ENCODE results near the gene AKR7A3. TPM values are rescaled to one million over a fixed set of nuclear protein-coding genes. Genes with fewer than 3 reads are reported as not detected.
"Not testable (repeated sequence)": the region's sequence is repeated elsewhere in the genome, so short reads cannot be mapped to it uniquely, and the experiment has no call there.

AKR7A3 gene
- total RNA-seq, 2 experiments from 2014 or later = 0.39 to 0.60 TPM

DNA sequence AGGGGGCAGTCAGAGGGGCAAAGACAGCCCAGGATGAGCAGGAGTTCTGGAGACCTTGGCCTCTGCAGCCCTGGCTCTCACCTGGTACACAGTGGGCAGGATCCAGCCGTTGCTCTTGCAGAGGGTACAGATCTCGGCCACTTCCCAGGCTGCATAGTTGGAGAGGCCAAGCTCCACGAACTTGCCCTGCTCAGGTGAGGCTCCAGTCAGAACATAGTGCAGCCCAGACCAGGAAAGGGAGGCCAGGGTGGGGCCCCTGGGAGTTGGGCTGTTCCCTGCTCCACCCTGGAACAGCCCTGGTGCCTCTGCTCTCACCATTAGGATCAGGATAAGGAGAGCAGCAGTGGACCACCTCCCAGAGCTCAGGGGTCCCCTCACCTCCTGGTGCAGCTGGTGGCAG, 2.8 kb downstream of the AKR7A3 start:
- intact Hi-C loops (cut with DNase I, micrococcal nuclease); H3K9me3 Mint-ChIP-seq (ENCODE audit: low read depth); H3K4me3 Mint-ChIP-seq; H3K4me1 Mint-ChIP-seq; H3K36me3 Mint-ChIP-seq (ENCODE audit: low read depth); ATAC-seq; CTCF ChIA-PET; H3K27ac Mint-ChIP-seq; DNase-seq: not testable (repeated sequence)
- POLR2A ChIA-PET = interaction anchor here (0.6 kb wide), 1 partner anchor 420 kb away, joined by 8 read pairs; no protein-coding TSS in a partner anchor
- peaks cover 15% of the 10 kb centered on the region for H3K27me3 Mint-ChIP-seq

DNA sequence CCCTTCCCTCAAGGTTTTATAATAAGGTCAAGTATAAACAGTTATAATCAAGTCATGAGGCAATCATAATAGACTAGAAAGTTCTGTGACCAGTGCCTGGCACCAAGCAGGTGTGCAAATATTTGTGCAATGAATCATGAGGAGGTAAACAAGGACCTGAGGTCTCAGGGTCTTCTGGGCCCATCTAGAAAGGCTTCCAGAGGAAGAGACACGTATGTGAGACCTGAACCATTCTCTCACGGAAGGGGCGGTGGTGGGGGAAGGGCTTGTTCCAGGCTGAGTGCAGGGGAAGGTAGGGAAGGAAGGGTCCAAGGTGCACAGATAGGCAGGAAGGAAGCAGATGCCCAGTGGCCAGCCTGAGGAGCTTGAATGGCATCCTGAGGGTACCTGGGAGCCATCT, 3.2 kb downstream of the AKR7A3 start:
- CTCF ChIA-PET, ATAC-seq: not testable (repeated sequence)
- POLR2A ChIA-PET = interaction anchor here (0.6 kb wide), 1 partner anchor 420 kb away, joined by 8 read pairs; no protein-coding TSS in a partner anchor

DNA sequence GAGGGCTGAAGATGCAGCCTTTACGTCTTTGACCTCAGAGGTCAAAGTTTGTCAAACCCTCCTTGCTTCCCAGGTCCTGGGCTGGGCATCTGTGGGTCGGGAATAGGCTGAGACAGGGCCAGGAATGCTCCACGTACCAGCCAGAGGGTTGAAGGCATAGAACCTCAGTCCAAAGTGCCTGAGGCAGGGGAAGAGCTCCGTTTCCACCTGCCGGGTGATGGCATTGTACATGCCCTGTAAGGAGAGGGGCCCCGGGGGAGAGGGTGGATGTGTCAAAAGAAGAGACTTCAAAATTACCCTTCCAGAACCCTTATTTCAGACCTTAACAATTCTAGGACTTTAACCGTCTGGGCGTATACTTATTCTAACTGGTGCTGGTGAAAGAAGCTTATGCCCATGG, 3.7 kb downstream of the AKR7A3 start:
- ATAC-seq (no peak), DNase-seq (no peak)
- no peaks in the 10 kb centered on the region for H3K9me3 Mint-ChIP-seq (ENCODE audit: low read depth)
- H3K4me3 Mint-ChIP-seq = no peak overlapping the region
- POLR2A ChIA-PET = no interaction called here
- intact Hi-C loops (cut with DNase I, micrococcal nuclease) = no loop called here
- H3K4me1 Mint-ChIP-seq = peaks cover 7% of the 10 kb centered on the region
- H3K36me3 Mint-ChIP-seq (ENCODE audit: low read depth) = peaks cover 4% of the 10 kb centered on the region
- CTCF ChIA-PET = no interaction called here
- H3K27me3 Mint-ChIP-seq = peaks cover 14% of the 10 kb centered on the region
- H3K27ac Mint-ChIP-seq = no peak overlapping the region

More for the DNA sequence above, 3.2 kb downstream of the AKR7A3 start:
- H3K36me3 Mint-ChIP-seq (ENCODE audit: low read depth); intact Hi-C loops (cut with DNase I, micrococcal nuclease); H3K27ac Mint-ChIP-seq; H3K4me1 Mint-ChIP-seq; DNase-seq; H3K9me3 Mint-ChIP-seq (ENCODE audit: low read depth); H3K4me3 Mint-ChIP-seq: not testable (repeated sequence)
- H3K27me3 Mint-ChIP-seq = peaks cover 15% of the 10 kb centered on the region

DNA sequence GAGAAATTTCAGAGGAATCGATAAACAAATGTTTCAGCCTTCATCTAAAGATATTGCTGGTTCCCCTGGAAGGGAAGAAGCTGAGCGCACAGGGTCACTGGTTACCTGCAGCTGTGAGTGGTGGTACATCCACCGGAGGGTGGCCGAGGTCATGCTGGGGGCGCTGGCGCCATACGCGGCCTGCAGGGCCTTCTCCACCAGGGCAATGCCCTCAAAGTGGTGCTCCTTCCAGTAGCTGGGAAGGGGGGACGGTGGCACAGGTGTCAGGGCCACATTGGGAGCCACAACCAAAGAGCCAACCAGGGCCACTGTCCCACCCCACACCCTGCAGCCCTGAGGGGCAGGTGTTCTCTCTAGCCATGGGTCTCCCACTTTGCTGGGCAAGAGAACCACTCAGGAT, 4.7 kb downstream of the AKR7A3 start:
- ChIA-PET CTCF (interaction anchor here (1.3 kb wide), 1 partner anchor 10 kb away, joined by 3 read pairs; no protein-coding TSS in a partner anchor), POLR2A (interaction anchor here (0.9 kb wide), 1 partner anchor 9 kb away, joined by 4 read pairs; no protein-coding TSS in a partner anchor)
- ATAC-seq (no peak), DNase-seq (no peak)
- Mint-ChIP-seq H3K27ac (no peak overlapping the region), H3K9me3 (ENCODE audit: low read depth) (no peaks in the 10 kb centered on the region), H3K27me3 (peaks cover 6% of the 10 kb centered on the region), H3K4me3 (no peak overlapping the region), H3K4me1 (peaks cover 4% of the 10 kb centered on the region), H3K36me3 (ENCODE audit: low read depth) (peaks cover 4% of the 10 kb centered on the region)
- intact Hi-C loops (cut with DNase I, micrococcal nuclease) = no loop called here

DNA sequence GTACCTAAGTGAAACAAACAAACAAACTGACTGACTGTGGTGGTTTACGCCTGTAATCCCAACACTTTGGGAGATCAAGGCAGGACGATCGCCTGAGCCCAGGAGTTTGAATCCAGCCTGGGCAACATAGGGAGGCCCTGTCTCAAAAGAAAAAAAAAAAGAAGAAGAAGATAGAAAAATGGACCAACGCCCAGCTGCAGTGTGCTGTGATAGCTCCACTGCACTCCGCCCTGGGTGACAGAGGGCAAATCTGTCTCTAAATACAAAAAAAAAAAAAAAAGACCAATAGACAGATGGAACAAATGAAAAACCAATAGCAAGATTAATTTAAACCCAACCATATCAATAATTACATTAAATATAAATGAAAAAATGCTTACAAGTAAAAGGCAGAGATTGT, 13.9 kb downstream of the AKR7A3 start:
- peaks cover 12% of the 10 kb centered on the region for H3K36me3 Mint-ChIP-seq (ENCODE audit: low read depth)
- H3K27ac Mint-ChIP-seq = no peak overlapping the region
- ATAC-seq = no peak
- intact Hi-C loops (cut with DNase I, micrococcal nuclease) = no loop called here
- no peak for DNase-seq
- ChIA-PET POLR2A (no interaction called here), CTCF (interaction anchor here (0.7 kb wide), 2 partner anchors 69 to 103 kb away, joined by 3 to 4 read pairs; no protein-coding TSS in a partner anchor)
- H3K27me3 Mint-ChIP-seq = peaks cover 14% of the 10 kb centered on the region
- no peaks in the 10 kb centered on the region for H3K4me1 Mint-ChIP-seq
- H3K4me3 Mint-ChIP-seq = no peak overlapping the region
- H3K9me3 Mint-ChIP-seq (ENCODE audit: low read depth) = peaks cover 8% of the 10 kb centered on the region

DNA sequence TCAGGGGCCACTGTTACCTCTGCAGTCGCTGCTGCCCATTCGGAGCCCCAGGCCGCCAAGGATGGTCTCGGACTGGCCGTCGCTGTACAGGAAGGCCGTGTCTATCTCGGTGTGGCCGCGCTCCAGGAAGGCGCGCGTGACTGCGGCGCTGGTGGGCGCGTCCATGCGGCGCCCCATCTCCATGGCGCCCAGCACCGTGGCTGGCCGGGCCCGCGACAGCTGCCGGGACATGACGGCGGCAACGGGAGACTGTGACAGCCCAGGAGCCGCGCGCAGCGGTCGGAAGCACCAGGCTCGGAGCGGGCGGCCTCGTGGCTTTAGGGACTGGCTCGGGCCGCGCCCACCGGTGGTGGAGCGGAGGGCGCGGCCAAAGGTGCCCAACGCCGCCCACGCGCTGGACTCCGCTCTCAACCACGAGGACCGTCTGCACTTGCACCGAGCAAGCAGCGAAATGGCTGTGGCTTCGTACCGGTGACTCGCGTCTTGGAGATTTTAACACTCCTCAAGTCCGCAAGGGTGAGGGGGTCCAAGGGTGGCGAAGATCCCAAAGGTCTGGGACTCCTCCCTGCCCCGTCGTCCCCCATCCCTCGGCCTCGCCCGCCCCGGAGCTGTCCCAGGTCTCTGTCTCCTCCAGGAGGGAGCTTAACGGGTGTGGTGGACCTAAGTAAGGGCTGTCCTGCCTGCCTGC, 14.6 kb downstream of the AKR7A3 start:
- DNase-seq; H3K9me3 Mint-ChIP-seq (ENCODE audit: low read depth); intact Hi-C loops (cut with DNase I, micrococcal nuclease); H3K4me1 Mint-ChIP-seq; H3K27ac Mint-ChIP-seq; POLR2A ChIA-PET; H3K4me3 Mint-ChIP-seq: not testable (repeated sequence)
- CTCF ChIA-PET = interaction anchor here (0.7 kb wide), 1 partner anchor 69 kb away, joined by 4 read pairs; no protein-coding TSS in a partner anchor
- Mint-ChIP-seq H3K36me3 (ENCODE audit: low read depth) (peaks cover 12% of the 10 kb centered on the region), H3K27me3 (peaks cover 14% of the 10 kb centered on the region)
- peak; percentile 64 for ATAC-seq

DNA sequence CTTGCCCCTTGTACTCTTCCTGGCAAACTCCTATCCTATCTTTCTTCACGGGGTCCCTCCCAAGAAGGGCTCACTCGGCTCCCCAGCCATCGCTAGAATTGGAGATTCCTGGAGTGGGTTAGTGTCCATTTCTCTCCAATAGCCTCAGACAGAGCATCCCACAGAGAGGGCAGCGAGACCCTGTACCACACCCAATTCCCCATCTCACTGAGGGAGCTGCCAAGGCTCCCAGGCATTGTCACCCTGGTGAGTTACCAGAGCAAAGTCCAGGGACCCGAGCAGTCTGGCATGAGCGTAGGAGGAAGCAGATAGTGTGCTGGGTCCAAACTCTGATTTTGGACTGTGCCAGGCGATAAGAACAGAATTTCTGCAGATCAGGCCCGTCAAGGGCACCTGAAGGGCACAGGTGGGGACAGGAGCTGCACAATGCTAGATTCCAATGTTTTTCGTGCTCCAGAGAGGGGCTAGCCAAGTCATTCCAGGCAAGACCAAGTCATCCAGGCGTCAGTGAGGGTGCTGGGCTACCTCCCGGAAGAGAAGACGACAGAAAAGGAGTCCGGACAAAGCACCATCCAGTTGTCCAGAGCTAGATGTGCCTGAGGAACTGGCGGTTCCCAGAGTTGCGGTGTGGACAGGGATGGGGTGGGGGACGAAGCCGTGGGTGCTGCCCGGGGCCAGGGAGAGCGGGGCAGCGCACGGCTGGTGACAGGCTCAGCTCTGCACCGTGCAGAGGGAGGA, 15.3 kb downstream of the AKR7A3 start:
- Mint-ChIP-seq H3K36me3 (ENCODE audit: low read depth) (peaks cover 12% of the 10 kb centered on the region), H3K27me3 (peaks cover 14% of the 10 kb centered on the region), H3K4me1 (no peaks in the 10 kb centered on the region), H3K4me3 (no peak overlapping the region), H3K9me3 (ENCODE audit: low read depth) (peaks cover 8% of the 10 kb centered on the region), H3K27ac (no peak overlapping the region)
- no peak for ATAC-seq
- no peak for DNase-seq
- ChIA-PET POLR2A (no interaction called here), CTCF (no interaction called here)
- intact Hi-C loops (cut with DNase I, micrococcal nuclease) = no loop called here

DNA sequence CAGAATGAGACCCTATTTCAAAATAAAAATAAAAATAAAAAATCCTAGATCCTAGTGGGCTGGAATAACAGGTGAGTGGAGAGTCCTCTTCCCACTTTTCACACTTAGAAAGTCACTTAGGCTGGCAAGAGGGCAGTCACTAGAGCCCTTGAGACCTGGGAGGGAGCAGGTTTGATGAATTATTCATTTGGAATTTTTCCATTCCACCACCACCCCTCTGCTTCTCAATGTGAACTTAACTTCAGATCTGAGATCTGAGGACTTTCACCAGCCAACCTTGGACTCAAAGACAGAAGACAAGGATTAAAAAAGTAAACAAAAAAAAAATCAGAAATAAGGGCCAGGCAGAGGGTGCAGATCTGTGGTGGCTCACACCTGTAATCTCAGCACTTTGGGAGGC, 16.5 kb downstream of the AKR7A3 start:
- ATAC-seq (no peak), DNase-seq (no peak)
- H3K4me3 Mint-ChIP-seq = no peak overlapping the region
- H3K36me3 Mint-ChIP-seq (ENCODE audit: low read depth) = peaks cover 12% of the 10 kb centered on the region
- ChIA-PET CTCF (no interaction called here), POLR2A (no interaction called here)
- no peak overlapping the region for H3K27ac Mint-ChIP-seq
- intact Hi-C loops (cut with DNase I, micrococcal nuclease) = no loop called here
- H3K27me3 Mint-ChIP-seq = peaks cover 14% of the 10 kb centered on the region
- peaks cover 8% of the 10 kb centered on the region for H3K9me3 Mint-ChIP-seq (ENCODE audit: low read depth)
- no peaks in the 10 kb centered on the region for H3K4me1 Mint-ChIP-seq

DNA sequence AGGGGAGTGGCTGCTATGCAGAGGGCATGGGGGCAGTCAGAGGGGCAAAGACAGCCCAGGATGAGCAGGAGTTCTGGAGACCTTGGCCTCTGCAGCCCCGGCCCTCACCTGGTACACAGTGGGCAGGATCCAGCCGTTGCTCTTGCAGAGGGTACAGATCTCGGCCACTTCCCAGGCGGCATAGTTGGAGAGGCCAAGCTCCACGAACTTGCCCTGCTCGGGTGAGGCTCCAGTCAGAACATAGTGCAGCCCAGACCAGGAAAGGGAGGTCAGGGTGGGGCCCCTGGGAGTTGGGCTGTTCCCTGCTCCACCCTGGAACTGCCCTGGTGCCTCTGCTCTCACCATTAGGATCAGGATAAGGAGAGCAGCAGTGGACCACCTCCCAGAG, 18.2 kb downstream of the AKR7A3 start:
- intact Hi-C loops (cut with DNase I, micrococcal nuclease); ATAC-seq; H3K27ac Mint-ChIP-seq; DNase-seq; H3K36me3 Mint-ChIP-seq (ENCODE audit: low read depth); H3K9me3 Mint-ChIP-seq (ENCODE audit: low read depth); POLR2A ChIA-PET; H3K4me3 Mint-ChIP-seq; H3K4me1 Mint-ChIP-seq: not testable (repeated sequence)
- peaks cover 14% of the 10 kb centered on the region for H3K27me3 Mint-ChIP-seq
- CTCF ChIA-PET = interaction anchor here (1.2 kb wide), 1 partner anchor 384 kb away, joined by 4 read pairs; no protein-coding TSS in a partner anchor

DNA sequence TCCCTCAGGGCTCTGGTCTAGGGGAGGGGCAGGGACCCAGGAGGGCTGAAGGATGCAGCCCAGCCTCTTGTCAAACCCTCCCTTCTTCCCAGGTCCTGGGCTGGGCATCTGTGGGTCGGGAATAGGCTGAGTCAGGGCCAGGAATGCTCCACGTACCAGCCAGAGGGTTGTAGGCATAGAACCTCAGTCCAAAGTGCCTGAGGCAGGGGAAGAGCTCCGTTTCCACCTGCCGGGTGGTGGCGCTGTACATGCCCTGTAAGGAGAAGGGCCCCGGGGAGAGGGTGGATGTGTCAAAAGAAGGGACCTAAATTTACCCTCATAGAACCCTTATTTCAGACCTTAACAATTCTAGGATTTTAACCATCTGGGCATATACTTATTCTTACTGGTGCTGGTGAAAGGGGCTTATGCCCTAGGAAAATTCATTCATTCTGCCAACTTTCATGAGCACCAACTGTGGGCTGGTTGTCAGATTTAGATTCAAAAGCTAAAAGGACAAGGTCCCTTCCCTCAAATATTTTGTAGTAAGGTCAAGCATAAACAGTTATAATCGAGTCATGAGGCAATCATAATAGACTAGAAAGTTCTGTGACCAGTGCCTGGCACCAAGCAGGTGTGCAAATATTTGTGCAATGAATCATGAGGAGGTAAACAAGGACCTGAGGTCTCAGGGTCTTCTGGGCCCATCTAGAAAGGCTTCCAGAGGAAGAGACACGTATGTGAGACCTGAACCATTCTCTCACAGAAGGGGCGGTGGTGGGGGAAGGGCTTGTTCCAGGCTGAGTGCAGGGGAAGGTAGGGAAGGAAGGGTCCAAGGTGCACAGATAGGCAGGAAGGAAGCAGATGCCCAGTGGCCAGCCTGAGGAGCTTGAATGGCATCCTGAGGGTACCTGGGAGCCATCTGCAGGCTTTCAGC, 18.9 kb downstream of the AKR7A3 start:
- H3K27me3 Mint-ChIP-seq = peaks cover 14% of the 10 kb centered on the region
- DNase-seq = peak; percentile 48
- H3K27ac Mint-ChIP-seq; H3K4me3 Mint-ChIP-seq; H3K4me1 Mint-ChIP-seq; POLR2A ChIA-PET; H3K9me3 Mint-ChIP-seq (ENCODE audit: low read depth); ATAC-seq; intact Hi-C loops (cut with DNase I, micrococcal nuclease); H3K36me3 Mint-ChIP-seq (ENCODE audit: low read depth): not testable (repeated sequence)
- CTCF ChIA-PET = interaction anchor here (0.5 to 1.2 kb wide), 4 partner anchors 15 to 384 kb away, joined by 3 to 4 read pairs (median 3); no protein-coding TSS in a partner anchor

DNA sequence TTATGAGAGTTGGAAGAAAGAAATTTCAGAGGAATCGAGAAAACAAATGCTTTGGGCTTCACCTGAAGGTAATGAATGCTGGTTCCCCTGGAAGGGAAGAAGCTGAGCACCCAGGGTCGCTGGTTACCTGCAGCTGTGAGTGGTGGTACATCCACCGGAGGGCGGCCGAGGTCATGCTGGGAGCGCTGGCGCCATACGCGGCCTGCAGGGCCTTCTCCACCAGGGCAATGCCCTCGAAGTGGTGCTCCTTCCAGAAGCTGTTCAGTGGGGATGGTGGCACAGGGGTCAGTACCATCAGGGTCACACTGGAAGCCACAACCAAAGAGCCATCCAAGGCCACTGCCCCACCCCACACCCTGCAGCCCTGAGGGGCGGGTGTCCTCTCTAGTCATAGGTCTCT, 20.1 kb downstream of the AKR7A3 start:
- intact Hi-C loops (cut with DNase I, micrococcal nuclease) = no loop called here
- ChIA-PET POLR2A (no interaction called here), CTCF (interaction anchor here (0.6 to 0.9 kb wide), 2 partner anchors 13 to 138 kb away, joined by 3 read pairs; no protein-coding TSS in a partner anchor)
- Mint-ChIP-seq H3K27me3 (peaks cover 9% of the 10 kb centered on the region), H3K4me3 (no peak overlapping the region), H3K4me1 (no peaks in the 10 kb centered on the region), H3K9me3 (ENCODE audit: low read depth) (no peaks in the 10 kb centered on the region), H3K36me3 (ENCODE audit: low read depth) (peaks cover 5% of the 10 kb centered on the region), H3K27ac (no peak overlapping the region)
- ATAC-seq = no peak
- DNase-seq = no peak

All from activated CD4-positive, alpha-beta T cell treated with anti-CD3 and anti-CD28 coated beads for 36 hours (primary cell).